NCI-H524 treated with DMSO at 0.1 percent for 48 hours (cell line): ENCODE measurements around the gene GALNT18.
"Not testable (repeated sequence)": the region's sequence is repeated elsewhere in the genome, so short reads cannot be mapped to it uniquely, and the experiment has no call there.

Experiments
- DNase-seq: peaks from one replicate; lab custom pipeline; 2025; lab: John Stamatoyannopoulos, UW

Gene GALNT18

DNA sequence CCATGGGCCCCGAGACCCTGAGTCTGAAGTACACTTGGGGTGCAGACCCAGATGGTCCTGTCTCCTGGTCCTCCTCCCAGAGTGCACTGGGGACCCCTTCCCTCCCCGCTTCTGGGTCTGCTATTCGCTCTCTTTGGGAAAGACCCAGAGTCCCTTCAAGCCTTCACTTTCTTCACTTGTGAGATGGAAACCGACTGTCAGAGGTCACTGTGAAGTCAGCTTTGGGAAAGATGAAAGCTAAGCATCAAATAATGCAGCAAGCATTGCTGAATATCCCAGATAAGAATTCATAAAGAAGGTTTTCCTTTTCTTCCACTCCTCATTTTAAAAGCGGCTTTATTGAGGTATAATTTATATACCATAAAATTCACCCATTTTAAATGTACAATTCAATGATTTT is 163.8 kb downstream of the GALNT18 start:
- no peak for DNase-seq

DNA sequence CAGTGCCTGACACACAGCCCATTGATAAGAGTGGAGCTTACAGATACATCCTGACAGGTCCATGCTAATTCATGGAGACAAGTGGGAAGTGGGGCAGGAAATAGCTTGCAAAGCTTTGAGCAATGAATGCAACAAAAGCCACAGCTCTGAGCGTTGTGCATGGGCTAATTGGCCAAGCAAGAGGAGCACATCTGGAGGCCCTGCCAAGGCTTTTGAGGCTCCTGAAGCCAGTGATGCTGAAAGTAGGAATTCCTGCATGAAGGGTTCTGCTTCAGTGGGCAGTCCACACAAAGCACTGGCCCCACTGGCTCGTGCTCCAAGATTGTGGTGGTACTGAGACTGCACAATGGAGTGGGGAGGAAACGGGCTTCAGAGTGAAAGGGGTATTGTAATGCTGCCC is 164.9 kb downstream of the GALNT18 start:
- DNase-seq = no peak

DNA sequence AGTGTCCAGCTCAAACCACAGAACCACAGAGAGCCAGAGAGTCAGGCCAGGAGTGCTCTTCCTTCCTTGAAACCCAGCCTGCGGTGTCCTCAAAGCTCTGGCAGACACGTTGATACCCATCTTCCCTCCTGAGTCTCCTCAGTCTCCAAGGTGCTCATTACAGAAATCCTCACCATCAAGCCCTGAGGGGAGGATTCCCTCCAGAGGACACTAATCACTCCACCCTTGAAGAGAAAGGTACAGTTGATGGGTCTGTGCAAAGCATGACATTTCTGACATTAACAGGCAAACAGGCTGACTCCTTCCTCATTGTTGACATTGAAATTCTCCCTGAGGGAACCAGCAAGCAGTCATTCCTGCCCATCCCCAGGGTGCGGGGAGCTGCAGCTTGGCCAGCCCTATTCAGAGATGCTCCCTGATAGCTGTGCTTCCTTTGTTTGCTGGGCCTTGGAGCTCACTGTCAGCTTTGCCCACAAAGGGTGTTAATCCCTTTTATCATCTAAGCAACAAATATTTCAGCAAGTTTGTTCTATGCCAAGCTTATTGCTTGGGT is 167.1 kb downstream of the GALNT18 start:
- DNase-seq = no peak

DNA sequence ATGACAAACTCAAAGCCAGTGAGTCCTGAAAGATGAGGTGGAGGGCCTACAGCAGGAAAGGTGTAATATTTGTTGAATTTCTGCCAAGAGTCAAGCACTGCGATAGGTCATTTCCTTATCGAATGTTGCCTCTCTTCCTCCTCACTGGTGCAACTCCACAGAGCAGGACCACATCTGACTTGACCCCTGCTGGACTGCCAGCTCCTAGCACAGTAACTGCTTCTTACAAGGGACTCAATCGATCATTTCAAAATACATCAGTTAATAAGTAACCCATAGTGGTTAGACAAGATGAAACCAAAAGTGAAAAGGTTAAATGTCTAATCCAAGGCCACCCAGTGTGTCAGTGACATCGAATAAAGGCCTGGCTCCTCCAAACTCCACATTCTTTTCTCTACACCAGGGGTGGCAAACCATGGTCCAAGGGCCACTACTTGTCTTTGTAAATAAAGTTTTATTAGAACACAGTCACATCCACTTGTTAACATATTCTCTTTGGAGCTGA is 170.3 kb downstream of the GALNT18 start:
- no peak for DNase-seq

DNA sequence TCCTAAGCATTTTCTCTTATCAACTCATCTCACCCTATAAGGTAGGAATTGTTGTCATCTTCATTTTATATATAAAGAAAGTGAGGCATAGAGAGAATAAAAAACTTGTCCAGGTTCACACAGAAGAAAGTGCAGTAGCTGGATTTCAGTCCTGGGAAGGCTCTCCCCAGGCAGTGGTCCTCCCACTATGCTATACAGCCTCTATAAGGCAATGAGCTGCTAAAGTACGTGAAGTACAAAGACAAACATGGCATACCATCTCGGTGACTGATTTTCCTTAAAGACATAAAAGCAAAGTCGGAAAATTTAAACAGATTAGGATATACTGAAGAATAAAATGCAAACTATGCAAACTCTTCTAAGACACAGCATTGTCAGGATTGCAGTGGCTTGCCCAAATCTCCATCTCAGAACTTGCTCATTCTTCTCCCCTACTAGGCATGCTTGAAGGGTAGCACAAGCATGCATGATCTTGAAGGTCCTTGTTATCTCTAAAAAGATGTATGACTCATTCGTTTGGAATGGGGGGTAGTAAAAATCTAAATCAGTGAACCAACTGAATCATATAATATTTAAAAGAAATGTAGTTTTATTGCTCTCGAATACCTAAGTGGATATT is 171.0 kb downstream of the GALNT18 start:
- no peak for DNase-seq

DNA sequence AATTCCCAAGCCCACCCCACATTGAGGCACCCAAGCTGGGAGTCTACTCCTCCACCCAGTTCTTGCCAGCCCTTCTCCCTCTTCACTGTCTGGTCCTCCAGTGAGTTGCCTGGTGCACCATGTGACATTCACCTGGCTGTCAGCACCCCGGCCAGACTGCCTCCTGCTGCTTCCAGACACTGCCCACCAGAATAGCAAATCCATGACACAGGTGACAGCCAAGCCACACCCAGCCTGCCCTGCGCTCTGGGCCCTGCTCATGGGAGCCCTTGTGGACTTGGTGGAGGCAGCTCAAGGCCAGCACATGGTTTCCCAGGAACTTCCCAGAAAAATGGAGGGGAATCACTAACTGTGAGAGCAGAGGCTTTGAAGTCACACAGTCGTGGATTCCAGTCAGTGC is 172.5 kb downstream of the GALNT18 start:
- DNase-seq = no peak

DNA sequence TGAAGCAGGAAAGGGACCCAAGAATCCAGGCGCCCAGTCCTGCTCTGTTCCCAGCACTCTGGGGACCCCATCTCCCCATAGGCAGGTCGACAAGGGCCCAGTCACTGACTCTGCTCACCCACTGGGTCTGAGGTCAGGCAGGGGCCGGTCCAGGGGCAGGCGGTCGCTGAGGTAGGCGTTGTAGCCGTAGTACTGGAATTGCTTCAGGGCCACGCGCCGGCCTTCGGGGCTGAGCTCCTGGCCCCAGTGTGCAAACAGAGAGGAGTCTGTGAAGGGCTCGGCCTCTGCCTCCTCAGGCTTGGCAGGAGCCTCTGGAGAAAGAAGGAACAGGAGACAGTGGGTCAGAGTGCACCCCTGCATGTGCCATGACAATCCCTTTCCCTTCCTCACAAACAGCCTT is 173.2 kb downstream of the GALNT18 start:
- DNase-seq = no peak

DNA sequence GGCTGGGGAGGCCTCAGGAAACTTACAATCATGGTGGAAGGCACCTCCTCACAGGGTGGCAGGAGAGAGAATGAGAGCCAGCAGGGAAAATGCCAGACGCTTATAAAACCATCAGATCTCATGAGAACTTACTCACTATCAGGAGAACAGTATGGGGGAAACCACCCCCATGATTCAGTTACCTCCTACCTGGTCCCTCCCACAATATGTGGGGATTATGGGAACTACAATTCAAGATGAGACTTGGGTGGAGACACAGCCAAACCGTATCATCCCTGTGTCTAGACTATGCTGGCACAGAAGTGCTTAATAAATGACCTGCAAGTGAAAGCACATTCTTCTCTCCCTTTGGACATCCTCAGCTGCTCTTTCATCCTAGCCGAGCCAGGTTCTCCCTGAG is 174.2 kb downstream of the GALNT18 start:
- DNase-seq = not testable (repeated sequence)

DNA sequence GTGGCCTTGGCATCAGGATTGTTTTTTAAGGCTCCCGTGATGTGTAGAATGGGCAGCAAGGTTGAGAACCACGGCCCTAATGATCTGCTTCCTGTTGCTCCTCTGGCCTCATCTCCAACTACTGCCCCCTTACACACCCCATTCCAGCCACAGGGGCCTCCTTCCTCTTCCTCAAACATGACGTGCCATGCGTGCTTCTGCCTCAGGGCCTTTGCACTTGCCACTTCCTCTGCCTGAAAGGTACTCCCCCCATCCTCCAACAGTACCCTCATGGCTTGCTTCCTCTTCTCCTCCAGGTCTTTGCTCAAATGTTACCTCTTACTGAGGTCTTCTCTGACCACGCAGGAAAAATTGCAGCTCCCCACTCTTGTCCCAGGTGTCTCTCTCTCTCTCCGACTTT is 174.8 kb downstream of the GALNT18 start:
- no peak for DNase-seq

DNA sequence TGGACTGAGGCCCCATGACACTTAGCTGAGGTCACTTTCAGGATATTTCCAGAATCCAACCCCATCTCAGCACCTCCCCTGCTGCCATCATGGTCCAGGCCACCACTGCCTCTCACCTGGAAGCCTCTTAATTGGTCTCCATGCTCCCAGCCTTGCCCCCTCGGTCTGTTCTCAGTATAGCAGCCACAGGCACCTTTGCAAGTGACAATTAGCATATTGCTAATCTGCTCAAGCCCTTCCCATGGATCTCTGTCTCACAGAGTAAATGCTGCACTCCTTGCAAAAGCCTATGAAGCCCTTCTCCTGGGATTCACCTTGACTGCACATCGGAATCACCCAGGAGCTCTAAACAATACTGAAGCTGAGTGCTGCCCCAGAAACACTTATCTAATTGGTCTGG is 175.2 kb downstream of the GALNT18 start:
- no peak for DNase-seq

DNA sequence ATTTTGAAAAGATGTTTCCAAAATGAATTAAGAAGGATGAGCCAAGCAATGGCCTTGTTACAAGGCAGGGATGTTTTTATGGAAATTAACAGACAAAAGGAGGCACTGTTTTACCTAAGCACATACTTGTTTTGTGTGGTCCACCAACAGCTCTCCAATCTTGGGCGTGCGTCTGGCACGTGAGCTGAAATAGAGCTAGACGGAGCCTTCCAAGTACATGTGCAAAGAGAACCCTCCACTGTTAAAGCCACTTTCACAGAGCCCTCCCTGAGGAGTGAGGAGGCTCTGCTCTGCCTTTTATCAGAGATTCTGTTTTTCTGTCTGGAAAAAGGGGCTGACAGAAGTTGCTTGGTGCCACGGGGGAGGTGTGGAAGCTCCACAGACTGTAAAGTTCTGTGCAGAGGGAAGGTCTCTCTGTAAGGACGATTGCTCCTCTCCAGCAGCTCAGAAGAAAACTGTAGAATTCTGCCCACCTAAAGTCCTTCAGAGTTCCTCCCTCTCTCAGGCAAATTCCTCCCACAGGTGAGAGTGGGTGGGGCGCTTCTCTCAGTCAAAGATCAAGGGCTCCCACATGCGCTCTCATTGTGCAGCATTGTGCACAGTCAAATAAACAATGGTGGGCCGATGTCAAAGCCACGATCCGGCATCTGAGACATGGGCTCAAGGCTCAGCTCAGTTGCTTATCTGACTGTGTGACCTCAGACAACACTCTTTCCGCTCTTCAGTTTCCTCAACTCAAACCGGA is 176.2 kb downstream of the GALNT18 start:
- DNase-seq = no peak

DNA sequence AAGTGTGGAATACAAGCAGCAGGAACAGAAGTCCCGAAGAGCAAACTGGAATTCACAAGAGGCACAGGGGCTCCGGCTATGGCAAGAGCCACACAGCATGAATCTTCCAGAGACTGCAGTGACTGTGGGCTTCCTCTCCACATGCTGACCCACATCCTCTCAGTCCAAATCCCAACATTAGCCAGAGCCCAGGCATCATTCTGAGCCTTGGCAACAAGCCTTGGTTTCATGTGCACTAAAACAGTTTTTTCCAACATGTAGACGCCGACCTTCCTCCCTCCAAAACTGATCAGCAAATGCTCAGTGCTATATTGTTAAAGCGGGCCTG is 177.0 kb downstream of the GALNT18 start:
- DNase-seq = no peak

DNA sequence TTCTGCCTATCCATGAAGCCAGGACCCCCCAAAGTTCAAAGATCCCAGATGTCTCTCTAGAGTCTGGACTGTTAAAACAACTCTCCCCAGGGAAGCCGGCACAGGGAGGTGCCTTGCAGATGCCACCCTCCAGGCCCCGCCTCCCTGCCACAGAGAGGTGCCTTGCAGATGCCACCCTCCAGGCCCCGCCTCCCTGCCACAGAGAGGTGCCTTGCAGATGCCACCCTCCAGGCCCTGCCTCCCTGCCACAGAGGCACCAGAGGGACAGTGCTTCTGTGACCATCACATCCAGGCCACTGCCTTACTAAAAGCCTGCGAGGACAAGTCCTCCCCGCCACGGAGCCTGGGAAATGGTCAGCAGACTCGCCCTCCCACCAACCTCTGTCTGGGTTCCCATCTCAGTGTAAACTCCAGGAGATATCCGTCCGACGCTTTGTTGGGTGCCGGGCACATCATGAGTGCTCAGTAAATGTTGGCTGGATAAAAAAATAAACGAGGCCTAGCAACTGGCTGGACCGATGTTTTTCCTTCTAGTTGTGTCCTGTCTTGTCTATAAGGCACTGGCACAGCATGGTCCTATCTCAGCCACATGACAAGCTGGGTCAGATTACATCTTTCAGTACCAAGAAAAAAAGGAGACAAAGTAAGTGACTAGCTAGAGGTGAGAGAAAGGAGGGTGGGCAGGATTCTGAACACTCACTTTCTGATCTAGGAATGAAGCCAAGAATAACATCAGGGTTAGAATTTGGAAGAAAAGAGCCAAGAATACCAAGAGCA is 177.6 kb downstream of the GALNT18 start:
- DNase-seq = no peak

DNA sequence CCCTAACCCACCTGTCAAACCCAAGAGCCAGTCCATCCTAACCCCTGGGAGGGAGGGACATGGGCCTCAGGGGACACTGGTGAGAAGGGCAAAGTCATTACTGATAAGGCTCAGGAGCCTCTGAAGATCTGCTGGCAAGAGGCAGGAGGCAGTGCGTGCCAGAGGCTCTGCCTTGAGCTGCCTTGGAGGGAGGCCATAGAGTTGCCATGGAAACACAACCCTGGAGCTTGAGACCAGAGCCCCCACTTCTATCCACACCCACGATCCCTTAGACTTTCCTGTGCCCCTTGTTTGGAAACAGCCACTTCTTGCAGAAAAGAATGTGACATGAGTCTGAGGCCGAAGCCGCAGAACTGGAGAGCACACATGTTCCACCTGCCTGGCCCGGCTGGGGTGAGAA is 179.0 kb downstream of the GALNT18 start:
- no peak for DNase-seq

DNA sequence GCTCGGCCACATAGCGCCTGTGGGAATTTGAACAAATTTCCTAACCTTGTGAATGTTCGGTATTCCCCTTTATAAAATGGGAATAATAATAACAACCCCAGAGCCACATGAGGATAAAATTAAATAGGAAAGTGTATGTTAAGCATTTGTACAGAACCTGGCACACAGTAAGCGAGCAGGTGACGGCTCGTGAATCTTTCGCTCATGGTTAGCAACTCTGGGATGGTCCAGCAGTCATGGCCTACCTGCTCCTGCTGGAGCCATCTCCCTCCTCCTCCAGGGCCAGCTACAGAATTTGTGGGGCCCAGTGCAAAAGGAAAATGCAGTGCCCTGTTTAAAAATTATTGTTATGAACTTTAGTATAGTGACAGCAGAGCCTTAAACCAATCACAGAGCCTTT is 180.3 kb downstream of the GALNT18 start:
- DNase-seq = no peak

DNA sequence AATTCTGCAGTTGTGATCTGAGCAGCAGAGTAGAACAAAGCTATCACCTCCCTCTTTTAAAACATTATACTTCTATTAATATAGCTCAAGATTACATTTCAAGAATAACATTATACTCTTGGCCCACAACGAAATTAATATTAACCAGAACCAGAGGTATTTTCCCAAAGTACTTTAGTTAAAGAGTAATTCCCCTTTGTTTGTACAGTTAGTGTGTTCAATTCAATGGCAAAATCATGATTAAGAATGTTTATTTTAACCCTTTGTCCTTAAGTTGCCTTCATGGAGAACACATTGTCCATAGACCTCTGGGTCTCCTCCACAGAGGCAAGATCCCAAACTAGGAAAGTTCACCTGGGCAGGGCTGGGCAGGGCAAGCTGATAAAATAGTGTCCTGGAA is 180.7 kb downstream of the GALNT18 start:
- DNase-seq = no peak

DNA sequence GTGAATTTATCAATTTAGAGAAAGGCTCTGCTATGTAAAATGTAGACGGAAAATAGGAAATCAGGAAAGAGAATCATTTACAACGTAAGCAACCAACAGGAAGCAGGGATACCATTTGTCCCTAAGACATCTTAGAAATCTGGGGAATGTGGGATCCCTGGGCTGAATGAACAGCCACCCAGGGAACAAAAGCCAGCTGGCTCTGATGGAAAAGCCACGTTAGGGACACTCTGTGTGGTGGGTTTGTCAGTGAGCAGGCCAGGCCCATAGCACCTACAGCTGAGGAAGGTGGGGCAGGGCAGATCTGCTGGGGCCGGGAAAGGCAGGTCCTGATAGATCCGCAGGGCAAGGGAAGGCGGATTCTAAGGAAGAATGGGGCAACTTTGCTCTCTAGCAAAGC is 181.7 kb downstream of the GALNT18 start:
- DNase-seq = no peak

DNA sequence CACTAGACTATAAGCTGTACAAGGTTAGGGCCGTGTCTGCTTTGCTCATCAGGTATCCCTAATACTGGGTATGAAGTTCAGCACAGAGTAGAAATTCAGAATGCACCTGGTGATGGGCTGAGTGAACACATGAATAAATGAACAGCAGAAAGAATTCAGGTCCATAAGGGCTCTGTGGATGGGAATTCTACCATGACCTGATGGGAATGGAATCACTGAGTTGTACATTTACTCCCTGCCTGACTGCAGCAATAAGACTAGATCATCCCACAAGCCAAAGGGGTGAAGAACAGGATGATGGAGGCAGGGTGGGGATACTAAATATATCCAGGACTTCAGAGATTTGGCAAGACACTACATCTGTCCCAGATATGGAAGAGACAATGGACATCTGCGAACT is 182.2 kb downstream of the GALNT18 start:
- no peak for DNase-seq

DNA sequence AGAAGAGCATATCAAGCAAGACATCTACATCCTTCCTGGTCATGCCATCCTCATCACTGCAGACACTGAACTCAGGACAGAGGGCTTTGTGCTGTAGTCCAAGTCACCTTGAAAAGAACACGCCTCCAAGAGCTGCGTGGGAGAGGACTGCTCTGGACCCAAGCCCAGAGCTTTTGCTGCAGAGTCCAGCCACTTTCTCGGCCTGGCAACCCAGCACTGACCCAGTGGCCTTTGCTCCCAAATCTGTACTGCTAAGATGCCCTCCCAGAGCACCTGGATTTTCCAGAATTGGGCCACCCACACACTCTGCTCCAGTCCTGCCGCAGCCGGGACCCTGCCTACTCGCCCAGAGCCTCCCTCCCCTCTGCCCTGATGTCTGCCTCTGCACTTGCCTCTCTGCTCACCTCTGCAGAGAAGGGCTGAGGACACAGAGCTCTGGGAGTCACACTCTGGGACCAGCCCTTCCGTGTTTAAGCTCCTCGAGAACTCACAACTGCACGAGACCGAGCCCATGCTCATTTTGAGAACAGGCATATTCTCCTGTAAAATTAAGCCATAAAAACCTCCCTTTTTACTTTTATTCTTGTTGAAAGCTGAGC is 185.0 kb downstream of the GALNT18 start:
- DNase-seq = no peak

DNA sequence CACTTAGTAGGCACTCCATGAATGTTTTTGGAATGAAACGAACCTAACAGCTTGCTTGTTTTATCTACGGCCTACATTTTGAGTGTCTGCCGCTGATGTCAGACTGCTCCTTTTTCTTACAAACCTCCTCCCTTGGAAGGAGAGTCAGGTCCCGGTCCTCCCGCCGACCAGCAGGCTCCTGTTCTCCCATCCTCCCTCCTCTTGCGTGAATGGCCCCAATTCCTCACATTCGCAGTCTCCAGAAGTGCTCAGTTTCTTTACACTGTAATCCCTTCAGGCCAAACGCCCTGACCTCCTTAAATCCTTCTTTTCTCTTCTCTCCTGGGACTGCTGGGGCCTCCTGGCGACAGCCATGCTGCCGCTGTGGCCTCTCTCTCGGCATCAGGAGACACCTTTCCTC is 186.2 kb downstream of the GALNT18 start:
- no peak for DNase-seq

DNA sequence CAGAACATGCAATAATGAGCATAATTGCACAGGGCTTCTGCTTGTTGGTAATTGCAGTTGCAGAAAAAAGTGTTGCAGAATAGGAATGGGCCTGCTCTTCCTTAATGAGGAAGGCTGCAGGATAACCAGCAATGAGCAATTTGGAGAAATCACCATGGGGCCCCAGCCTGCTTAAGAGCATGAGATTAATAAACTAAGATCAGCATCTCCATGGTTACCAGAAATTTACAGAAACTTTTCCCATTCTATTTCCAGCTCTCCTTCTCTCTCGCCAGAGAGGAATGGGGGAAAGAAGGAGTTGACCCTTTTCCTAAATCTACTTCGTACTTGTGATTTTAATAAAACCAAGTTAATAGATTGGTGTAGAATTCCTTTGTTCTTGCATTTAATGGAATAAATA is 187.8 kb downstream of the GALNT18 start:
- no peak for DNase-seq

DNA sequence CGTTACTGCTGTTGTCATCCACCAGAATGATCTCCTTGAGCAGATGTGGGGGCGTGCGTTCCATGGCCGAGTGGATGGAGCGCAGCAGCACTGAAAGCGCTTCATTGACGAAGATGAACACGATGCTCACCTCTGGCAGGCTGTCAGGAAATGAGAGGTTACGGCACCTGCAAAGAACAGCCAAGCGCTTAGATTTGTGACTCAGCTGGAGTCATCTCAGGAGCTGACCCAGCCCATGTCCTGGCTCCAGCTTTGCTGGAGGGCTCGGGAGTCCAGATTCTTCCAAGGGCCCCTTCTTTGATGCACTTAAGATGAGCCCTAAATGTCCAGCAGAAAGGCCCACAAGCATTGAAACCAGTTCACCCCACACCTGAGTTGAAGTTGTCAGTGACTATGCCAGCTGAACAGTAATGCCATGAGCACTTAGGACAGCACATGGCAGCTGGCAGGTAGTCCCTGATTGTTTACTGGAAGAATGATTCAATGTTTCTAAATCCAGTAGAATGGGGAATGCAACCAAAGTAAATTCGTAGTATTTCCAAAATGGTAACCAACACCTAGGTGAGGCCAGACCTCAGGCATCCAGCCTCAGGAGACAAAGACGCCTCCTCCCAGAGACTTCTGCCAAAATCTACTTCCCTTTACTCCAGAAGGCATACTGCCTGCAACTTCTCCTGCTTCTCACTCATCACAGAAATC is 189.0 kb downstream of the GALNT18 start:
- DNase-seq = no peak
